ENCODE data around the gene STIM1. TPM values are rescaled to one million over a fixed set of nuclear protein-coding genes. Genes with fewer than 3 reads are reported as not detected.
A peak's percentile ranks its signal among the peaks of the same experiment; 100 is the strongest.

The STIM1 gene
- total RNA-seq, 1 donor from 2014 or later = 60.7 TPM

DNA sequence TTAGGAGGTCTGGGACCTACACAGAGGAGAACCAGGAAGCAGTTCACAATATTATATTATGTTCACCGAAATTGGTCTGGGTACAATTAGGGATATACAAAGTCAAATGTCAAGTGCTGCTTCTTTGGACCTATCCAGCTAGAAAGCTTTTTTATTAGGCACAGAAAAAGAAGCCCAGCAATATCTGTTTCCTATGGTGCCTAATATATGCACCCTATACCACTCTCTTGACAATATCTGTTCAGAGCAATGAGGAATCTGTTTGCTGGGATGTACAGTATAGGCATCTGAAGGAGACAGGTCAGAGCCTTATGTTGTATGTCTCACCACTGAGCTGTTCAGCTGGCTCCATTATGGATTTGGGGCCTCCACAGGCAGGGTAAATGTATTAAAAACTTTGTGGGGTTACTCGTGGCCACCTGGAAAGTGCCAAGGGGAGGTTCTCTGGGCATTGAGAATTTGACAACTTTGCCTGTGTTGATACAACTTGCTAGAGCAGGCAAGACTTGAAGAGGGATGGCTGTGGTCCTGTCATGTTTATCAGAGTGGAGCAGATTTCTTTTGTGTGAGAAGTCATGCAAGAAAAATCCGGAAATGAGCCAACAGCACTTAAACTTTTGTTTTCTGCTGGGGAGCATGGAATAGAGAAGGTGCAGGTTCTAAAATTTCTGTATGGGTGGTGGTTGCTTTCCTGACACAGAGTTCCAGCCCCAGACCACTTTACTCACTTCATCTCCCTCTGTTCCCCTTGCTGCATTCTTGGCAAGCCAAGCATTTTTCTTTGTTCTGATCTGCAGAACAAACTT, 10.1 kb downstream of the STIM1 start:
- H3K27me3 ChIP-seq = no peaks in the 10 kb centered on the region
- peak overlapping the region; percentile 66 for H3K27ac ChIP-seq
- peak; percentile 49 for ATAC-seq
- DNase-seq = no peak
- no peaks in the 10 kb centered on the region for H3K9me3 ChIP-seq
- H3K4me3 ChIP-seq = no peak overlapping the region
- intact Hi-C loops (cut with DNase I) = no loop called here
- no peaks in the 10 kb centered on the region for H3K36me3 ChIP-seq
- no peak for TF ChIP-seq CTCF (IDR thresholded peaks at IDR 0.05)
- H3K4me1 ChIP-seq = peaks cover 50% of the 10 kb centered on the region

GRCh38 chr11:3866206-3866605, 10.7 kb downstream of the STIM1 start:
- DNase-seq (peak; percentile 84), ATAC-seq (peak; percentile 86)
- Histone ChIP-seq H3K27me3 (no peaks in the 10 kb centered on the region), H3K36me3 (no peaks in the 10 kb centered on the region), H3K9me3 (no peaks in the 10 kb centered on the region), H3K4me3 (no peak overlapping the region), H3K27ac (peak overlapping the region; percentile 66), H3K4me1 (peaks cover 44% of the 10 kb centered on the region)
- intact Hi-C loops (cut with DNase I) = no loop called here
- TF ChIP-seq CTCF (IDR thresholded peaks at IDR 0.05) = no peak

DNA sequence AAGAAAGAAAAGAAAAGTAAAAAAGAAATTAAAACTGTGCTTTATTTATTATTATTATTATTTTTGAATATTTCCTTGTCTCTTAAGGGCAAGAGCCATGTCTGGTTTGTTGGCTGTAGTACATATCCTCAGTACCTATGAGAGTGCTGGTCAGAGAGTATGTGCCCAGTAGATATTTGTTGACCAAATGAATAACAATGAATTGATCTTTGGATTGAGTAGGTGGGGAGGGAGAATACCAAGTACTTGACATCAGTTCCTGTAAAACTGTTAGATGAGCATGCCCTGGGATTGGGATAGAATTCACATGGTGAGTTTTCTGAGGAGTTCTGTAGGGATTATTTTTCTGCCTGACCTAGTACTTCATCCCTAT, 11.4 kb downstream of the STIM1 start:
- H3K27ac ChIP-seq = peak overlapping the region; percentile 66
- no peak for ATAC-seq
- intact Hi-C loops (cut with DNase I) = no loop called here
- H3K27me3 ChIP-seq = no peaks in the 10 kb centered on the region
- H3K36me3 ChIP-seq = no peaks in the 10 kb centered on the region
- peaks cover 40% of the 10 kb centered on the region for H3K4me1 ChIP-seq
- no peak for DNase-seq
- no peak for TF ChIP-seq CTCF (IDR thresholded peaks at IDR 0.05)
- no peaks in the 10 kb centered on the region for H3K9me3 ChIP-seq
- H3K4me3 ChIP-seq = no peak overlapping the region

DNA sequence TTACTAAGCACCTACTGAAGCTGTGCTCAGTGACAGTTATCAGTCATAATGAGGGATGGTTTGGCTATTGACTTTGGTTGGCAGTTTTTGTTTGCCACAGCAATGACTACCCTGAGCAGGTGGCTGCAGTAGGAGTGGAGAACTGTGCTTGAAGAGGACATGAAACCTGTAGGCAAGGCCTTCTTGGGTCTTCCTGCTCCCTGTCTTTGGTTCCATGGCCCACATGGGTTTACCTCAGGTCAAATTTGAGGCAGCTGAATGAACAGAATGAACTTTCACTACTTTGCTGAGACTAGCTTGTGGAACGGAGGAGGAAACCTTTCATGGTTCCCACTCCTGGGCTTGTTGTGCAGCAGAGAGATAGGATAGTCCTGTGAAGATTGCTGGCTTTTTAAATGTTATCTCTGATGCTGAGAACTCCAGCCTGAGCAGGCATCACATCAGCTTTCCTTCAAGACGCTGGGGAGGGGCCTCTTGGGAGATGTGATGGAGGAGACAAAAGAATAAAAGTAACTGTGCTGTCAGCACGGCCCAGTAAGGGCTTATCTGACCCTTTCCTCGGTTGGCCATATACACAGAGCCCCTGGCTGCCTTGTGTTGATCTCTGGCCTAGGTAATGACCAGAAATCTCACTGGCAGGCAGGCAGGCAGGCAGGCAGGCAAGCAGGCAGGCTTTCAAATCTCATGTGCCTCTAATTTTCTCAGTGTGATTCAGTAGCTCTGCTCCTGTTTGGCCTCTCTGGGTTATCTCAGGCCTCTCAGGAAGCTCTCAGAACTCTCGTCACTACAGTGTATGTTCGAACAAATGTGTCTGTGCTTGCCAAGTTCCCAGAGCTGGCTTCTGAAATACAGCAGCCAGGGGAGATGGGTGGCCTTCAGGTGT, 12.0 kb downstream of the STIM1 start:
- Histone ChIP-seq H3K27ac (peak overlapping the region; percentile 66), H3K36me3 (no peaks in the 10 kb centered on the region), H3K27me3 (no peaks in the 10 kb centered on the region), H3K4me1 (peaks cover 39% of the 10 kb centered on the region), H3K9me3 (no peaks in the 10 kb centered on the region), H3K4me3 (no peak overlapping the region)
- intact Hi-C loops (cut with DNase I) = no loop called here
- ATAC-seq = peak; percentile 54
- TF ChIP-seq CTCF (IDR thresholded peaks at IDR 0.05) = no peak
- no peak for DNase-seq

GRCh38 chr11:3873712-3874349, 18.4 kb downstream of the STIM1 start:
- intact Hi-C loops (cut with DNase I) = no loop called here
- no peak for TF ChIP-seq CTCF (IDR thresholded peaks at IDR 0.05)
- H3K4me1 ChIP-seq = peaks cover 8% of the 10 kb centered on the region
- ATAC-seq (no peak), DNase-seq (no peak)
- H3K36me3 ChIP-seq = no peaks in the 10 kb centered on the region
- no peak overlapping the region for H3K4me3 ChIP-seq
- no peaks in the 10 kb centered on the region for H3K9me3 ChIP-seq
- no peak overlapping the region for H3K27ac ChIP-seq
- H3K27me3 ChIP-seq = no peaks in the 10 kb centered on the region
